PC-3 (cell line): Measurements from ENCODE around the gene RAB40C.

Experiments used
- EZH2phosphoT487 ChIP-seq: fragments of 300-600 bp; sonication (generic); IDR thresholded peaks from 2 replicates; pipeline ENCODE4 v1.6.1; 2018; ENCODE audit warnings: mild to moderate bottlenecking, antibody characterized with exemption, low read length, borderline replicate concordance
- TF ChIP-seq, protein P1 (sequence below): fragments of 300-600 bp; sonication (generic); conservative IDR thresholded peaks from 2 replicates; pipeline ENCODE4 v1.5.1; 2017; ENCODE audit warnings: antibody characterized with exemption, low read depth, mild to moderate bottlenecking, low read length

DNA sequence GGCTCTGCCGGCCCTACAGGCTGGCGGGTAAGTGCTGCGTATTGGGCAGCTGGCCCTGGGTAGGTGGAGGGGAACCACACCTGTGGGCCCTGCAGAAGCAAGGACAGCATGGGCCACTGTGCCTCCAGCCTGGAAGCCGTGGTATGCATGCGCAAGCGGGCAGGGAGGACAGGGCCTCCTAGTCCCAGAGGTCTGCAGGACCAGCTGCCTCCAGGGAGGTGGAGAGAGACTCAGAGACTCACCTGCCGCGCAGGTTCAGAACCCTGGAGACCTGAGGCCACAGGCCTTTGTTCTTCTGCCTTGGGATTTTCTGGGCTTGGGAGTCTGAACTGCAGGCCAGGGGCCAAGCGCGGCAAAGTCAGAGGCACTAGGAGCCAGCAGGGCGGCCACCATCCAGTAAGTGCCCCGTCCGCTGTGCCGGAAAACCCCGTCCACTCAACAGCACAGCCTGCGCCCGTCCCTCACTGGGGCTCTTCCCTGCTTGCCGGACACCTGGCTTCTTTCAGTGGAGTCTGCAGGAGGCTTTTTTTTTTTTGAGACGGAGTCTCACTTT is 8.8 kb upstream of the RAB40C start:
- TF ChIP-seq, protein P1, sequence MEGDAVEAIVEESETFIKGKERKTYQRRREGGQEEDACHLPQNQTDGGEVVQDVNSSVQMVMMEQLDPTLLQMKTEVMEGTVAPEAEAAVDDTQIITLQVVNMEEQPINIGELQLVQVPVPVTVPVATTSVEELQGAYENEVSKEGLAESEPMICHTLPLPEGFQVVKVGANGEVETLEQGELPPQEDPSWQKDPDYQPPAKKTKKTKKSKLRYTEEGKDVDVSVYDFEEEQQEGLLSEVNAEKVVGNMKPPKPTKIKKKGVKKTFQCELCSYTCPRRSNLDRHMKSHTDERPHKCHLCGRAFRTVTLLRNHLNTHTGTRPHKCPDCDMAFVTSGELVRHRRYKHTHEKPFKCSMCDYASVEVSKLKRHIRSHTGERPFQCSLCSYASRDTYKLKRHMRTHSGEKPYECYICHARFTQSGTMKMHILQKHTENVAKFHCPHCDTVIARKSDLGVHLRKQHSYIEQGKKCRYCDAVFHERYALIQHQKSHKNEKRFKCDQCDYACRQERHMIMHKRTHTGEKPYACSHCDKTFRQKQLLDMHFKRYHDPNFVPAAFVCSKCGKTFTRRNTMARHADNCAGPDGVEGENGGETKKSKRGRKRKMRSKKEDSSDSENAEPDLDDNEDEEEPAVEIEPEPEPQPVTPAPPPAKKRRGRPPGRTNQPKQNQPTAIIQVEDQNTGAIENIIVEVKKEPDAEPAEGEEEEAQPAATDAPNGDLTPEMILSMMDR: no peak
- no peak for TF ChIP-seq EZH2phosphoT487
